Measurements from ENCODE around the gene TBC1D14. TPM values are rescaled to one million over a fixed set of nuclear protein-coding genes. Genes with fewer than 3 reads are reported as not detected.

The TBC1D14 gene
- total and polyA plus RNA-seq, 9 of the 15 experiments (the other 6 are each of a cell fraction or from before 2014, with no cell fraction given), result 2.1 to 59.6 (median 44.8) TPM

GRCh38 chr4:6873792-6874461 is 35.7 kb upstream of the TBC1D14 start (continued):
- TF ChIP-seq DEAF1 (CRISPR knock-in tag; IDR thresholded peaks at IDR 0.05) (peak; percentile 70), ARID2 (IDR thresholded peaks at IDR 0.05) (0 out of 2 replicates have a peak, but pooled peaks have one; percentile 21), AFF1 (IDR thresholded peaks at IDR 0.05; ENCODE audit: low read depth in 1 of 2, partially characterized antibody in 2 of 2) (peak in 1 of 2 experiments; percentile 26), RAD21 (CRISPR knock-in tag; conservative IDR thresholded peaks at IDR 0.05 in 1 of 2, IDR thresholded peaks at IDR 0.05 in 1 of 2) (peak; percentile 82 to 92), CC2D1A (IDR thresholded peaks at IDR 0.05) (0 out of 2 replicates have a peak, but pooled peaks have one; percentile 34), DMBX1 (CRISPR knock-in tag; IDR thresholded peaks at IDR 0.05; ENCODE audit: borderline replicate concordance) (no peak), JUND (IDR thresholded peaks at IDR 0.05; ENCODE audit: borderline replicate concordance, low read depth, low read length) (no peak; the same call in 1 of the 2 replicates), JUND (tag; IDR thresholded peaks at IDR 0.05; ENCODE audit: borderline replicate concordance, low read depth, low read length) (peak; percentile 12; the same call in 1 of the 3 replicates), CTCF (IDR thresholded peaks at IDR 0.05 in 2 of 3, conservative IDR thresholded peaks at IDR 0.05 in 1 of 3; ENCODE audit: insufficient read depth in 2 of 3, low read depth in 1 of 3, low read length in 3 of 3) (peak; percentile 81 to 90 (median 89)), CBFA2T2 (conservative IDR thresholded peaks at IDR 0.05) (no peak), XRCC5 (IDR thresholded peaks at IDR 0.05; ENCODE audit: low read depth, low read length) (0 out of 2 replicates have a peak, but pooled peaks have one; percentile 60)
- TF ChIP-seq, protein P1, sequence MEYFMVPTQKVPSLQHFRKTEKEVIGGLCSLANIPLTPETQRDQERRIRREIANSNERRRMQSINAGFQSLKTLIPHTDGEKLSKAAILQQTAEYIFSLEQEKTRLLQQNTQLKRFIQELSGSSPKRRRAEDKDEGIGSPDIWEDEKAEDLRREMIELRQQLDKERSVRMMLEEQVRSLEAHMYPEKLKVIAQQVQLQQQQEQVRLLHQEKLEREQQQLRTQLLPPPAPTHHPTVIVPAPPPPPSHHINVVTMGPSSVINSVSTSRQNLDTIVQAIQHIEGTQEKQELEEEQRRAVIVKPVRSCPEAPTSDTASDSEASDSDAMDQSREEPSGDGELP (CRISPR knock-in tag; IDR thresholded peaks at IDR 0.05; ENCODE audit: borderline replicate concordance), result peak; percentile 53; the same call in 1 of the 2 replicates

Data from K562 (cell line).